ENCODE results near the gene SLC9A9. TPM values are rescaled to one million over a fixed set of nuclear protein-coding genes. Genes with fewer than 3 reads are reported as not detected.

Gene SLC9A9
- total RNA-seq, 6 experiments from 2014 or later, result 1.3 to 6.3 (median 3.0) TPM

DNA sequence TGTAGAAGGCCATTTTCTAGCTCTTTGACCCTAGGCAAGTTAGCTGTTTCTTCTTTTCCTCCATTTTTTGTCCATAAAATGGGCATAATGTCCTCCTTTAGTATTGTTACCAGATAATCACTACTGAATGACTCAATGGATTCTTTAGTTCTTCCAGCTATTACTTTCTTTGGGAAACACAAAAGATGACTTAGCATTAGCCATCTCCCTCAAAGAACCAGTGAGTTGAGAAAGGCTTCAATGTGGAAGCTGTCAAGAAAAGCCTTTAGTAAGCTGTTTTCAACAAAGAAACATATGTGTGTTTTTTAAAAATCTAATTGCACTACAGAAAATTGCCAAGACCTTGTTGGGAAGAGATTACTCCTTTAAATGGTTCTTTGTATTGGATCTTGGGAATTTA lies 135.7 kb downstream of the SLC9A9 start:
- ATAC-seq, result no peak
- TF ChIP-seq, protein P1, sequence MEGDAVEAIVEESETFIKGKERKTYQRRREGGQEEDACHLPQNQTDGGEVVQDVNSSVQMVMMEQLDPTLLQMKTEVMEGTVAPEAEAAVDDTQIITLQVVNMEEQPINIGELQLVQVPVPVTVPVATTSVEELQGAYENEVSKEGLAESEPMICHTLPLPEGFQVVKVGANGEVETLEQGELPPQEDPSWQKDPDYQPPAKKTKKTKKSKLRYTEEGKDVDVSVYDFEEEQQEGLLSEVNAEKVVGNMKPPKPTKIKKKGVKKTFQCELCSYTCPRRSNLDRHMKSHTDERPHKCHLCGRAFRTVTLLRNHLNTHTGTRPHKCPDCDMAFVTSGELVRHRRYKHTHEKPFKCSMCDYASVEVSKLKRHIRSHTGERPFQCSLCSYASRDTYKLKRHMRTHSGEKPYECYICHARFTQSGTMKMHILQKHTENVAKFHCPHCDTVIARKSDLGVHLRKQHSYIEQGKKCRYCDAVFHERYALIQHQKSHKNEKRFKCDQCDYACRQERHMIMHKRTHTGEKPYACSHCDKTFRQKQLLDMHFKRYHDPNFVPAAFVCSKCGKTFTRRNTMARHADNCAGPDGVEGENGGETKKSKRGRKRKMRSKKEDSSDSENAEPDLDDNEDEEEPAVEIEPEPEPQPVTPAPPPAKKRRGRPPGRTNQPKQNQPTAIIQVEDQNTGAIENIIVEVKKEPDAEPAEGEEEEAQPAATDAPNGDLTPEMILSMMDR (IDR thresholded peaks at IDR 0.05), result no peak
- TF ChIP-seq POLR2A (IDR thresholded peaks at IDR 0.05), result no peak
- H3K36me3 ChIP-seq, result no peaks in the 10 kb centered on the region
- H3K27ac ChIP-seq, result no peak overlapping the region
- no peaks in the 10 kb centered on the region for H3K27me3 ChIP-seq
- no peaks in the 10 kb centered on the region for H3K9me3 ChIP-seq
- no peak overlapping the region for H3K4me3 ChIP-seq
- intact Hi-C loops (cut with DNase I), result no loop called here
- DNase-seq, result no peak
- no peaks in the 10 kb centered on the region for H3K4me1 ChIP-seq

DNA sequence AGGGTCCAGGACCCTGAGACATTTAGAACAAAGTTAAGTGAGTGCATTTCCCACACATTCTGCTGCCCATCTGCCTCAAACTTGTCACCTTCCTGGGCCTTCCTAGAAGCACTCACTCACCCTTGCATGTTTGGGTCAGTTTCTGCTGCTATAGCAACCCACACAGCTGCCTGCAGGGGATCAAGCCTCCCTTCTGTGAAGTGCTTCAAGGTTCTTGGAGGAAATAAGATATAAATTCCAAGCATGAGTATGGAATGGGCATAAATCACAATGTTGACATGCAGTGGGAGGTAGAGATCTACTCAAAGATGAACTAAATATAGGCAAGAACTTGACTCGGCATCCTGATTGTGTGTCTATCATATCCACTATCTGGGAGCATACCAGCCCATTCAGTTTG lies 140.4 kb downstream of the SLC9A9 start:
- no peak for ATAC-seq
- DNase-seq, result no peak

DNA sequence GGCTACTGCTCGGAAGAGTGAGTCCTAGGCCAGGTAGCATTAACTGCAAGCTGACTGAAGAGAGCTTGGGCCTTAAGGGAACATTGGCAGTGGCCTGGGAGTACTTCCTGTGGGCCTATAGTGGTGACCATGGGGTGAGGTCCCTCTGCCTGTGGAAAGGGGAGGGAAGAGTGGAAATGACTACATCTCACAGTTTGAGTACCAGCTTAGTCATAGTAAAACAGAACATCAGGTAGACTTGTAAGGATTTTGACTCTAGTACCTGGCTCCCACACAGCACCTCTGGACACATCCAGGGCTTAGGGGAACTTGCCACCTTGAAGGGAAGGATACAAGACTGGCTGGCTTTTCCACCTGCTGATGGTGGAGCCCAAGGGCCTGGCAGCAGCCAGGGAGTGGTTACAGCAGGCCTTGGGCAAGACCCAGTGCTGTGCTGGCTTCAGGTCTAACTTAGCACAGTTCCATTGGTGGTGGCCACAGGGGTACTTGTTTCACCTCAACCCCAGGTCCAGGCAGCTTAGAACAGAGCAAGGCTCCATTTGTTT lies 147.8 kb downstream of the SLC9A9 start:
- H3K4me1 ChIP-seq, result no peaks in the 10 kb centered on the region
- no peaks in the 10 kb centered on the region for H3K27me3 ChIP-seq
- H3K9me3 ChIP-seq, result no peaks in the 10 kb centered on the region
- 60% methylated on average over 1 of the region's 1 CpG for whole genome bisulfite sequencing (ENCODE audit: insufficient coverage, low coverage, low lambda C conversion rate, missing lambda C conversion rate)
- no peak for TF ChIP-seq POLR2A (IDR thresholded peaks at IDR 0.05)
- TF ChIP-seq, protein P1 (IDR thresholded peaks at IDR 0.05), result no peak
- H3K4me3 ChIP-seq, result no peak overlapping the region
- ATAC-seq (no peak), DNase-seq (no peak)
- intact Hi-C loops (cut with DNase I), result no loop called here
- no peak overlapping the region for H3K27ac ChIP-seq
- H3K36me3 ChIP-seq, result no peaks in the 10 kb centered on the region

More for the DNA sequence above, 140.4 kb downstream of the SLC9A9 start:
- no peak overlapping the region for H3K4me3 ChIP-seq
- H3K36me3 ChIP-seq, result no peaks in the 10 kb centered on the region
- H3K27me3 ChIP-seq, result no peaks in the 10 kb centered on the region
- intact Hi-C loops (cut with DNase I), result no loop called here
- no peak overlapping the region for H3K27ac ChIP-seq
- 20% methylated on average over 1 of the region's 1 CpG for WGBS (ENCODE audit: insufficient coverage, low coverage, low lambda C conversion rate, missing lambda C conversion rate)
- no peaks in the 10 kb centered on the region for H3K9me3 ChIP-seq
- H3K4me1 ChIP-seq, result no peaks in the 10 kb centered on the region
- TF ChIP-seq, protein P1 (IDR thresholded peaks at IDR 0.05), result no peak
- no peak for TF ChIP-seq POLR2A (IDR thresholded peaks at IDR 0.05)

DNA sequence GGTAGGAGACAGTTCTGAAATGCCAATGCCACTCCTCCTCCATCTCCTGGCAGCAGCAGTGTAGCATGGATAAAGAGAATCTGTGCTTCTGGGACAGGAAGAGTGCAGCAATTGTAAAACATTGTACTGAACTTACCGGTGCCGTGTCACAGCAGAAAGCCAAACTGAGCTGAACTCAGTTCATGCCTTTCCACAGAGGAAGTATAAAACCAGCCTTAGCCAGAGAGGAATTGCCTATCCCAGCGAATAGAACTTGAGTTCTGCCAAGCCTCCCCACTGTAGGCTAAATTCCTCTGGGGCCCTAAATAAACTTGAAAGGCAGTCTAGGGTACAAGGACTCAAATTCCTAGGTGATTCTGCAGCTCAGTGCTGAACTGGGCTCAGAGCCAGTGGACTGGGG lies 148.8 kb downstream of the SLC9A9 start:
- Histone ChIP-seq H3K36me3 (no peaks in the 10 kb centered on the region), H3K27me3 (no peaks in the 10 kb centered on the region), H3K4me3 (no peak overlapping the region), H3K27ac (no peak overlapping the region), H3K9me3 (no peaks in the 10 kb centered on the region), H3K4me1 (no peaks in the 10 kb centered on the region)
- DNase-seq (no peak), ATAC-seq (peak in 2 of 4 donors; percentile 24 to 55)
- no CpG with 5 or more reads among the region's 3 CpGs for WGBS (ENCODE audit: insufficient coverage, low coverage, low lambda C conversion rate, missing lambda C conversion rate)
- TF ChIP-seq POLR2A (IDR thresholded peaks at IDR 0.05), result no peak
- TF ChIP-seq, protein P1 (IDR thresholded peaks at IDR 0.05), result no peak
- intact Hi-C loops (cut with DNase I), result no loop called here

Data from right lobe of liver (tissue), 6 donors.